Loucy (cell line): ENCODE measurements around the gene TOMM70.

ENCODE experiments used
- H2AFZ ChIP-seq: fragments of 200-600 bp; sonication (generic); 2 replicates; pipeline ENCODE4 v1.6.0; 2016; ENCODE audit warnings: antibody characterized with exemption, mild to moderate bottlenecking, low read length, moderate library complexity
- H3F3A ChIP-seq: fragments of 200-600 bp; 2 replicates; pipeline ENCODE4 v1.6.0; 2016; ENCODE audit warnings: antibody characterized with exemption, low read depth, mild to moderate bottlenecking
- H3K27me3 ChIP-seq: fragments of 200-600 bp; sonication (generic); 2 replicates; pipeline ENCODE4 v1.6.1; 2014; ENCODE audit warnings: low read length, mild to moderate bottlenecking; ENCODE audit not compliant: insufficient read depth, poor library complexity, severe bottlenecking
- H3K36me3 ChIP-seq: fragments of 200-600 bp; sonication (generic); 2 replicates; pipeline ENCODE4 v1.6.1; 2016; ENCODE audit warnings: low read length; ENCODE audit not compliant: insufficient read depth
- H3K4me1 ChIP-seq: fragments of 200-600 bp; sonication (generic); 2 replicates; pipeline ENCODE4 v1.5.1; 2014; ENCODE audit warnings: low read length, mild to moderate bottlenecking; ENCODE audit not compliant: insufficient read depth, poor library complexity, severe bottlenecking
- H3K4me2 ChIP-seq: fragments of 200-600 bp; sonication (generic); 2 replicates; pipeline ENCODE4 v1.6.0; 2014; ENCODE audit warnings: antibody characterized with exemption, low read length, low read depth, mild to moderate bottlenecking; ENCODE audit not compliant: poor library complexity, severe bottlenecking
- H3K4me3 ChIP-seq: fragments of 200-600 bp; sonication (generic); 2 replicates; pipeline ENCODE4 v1.5.1; 2014; ENCODE audit warnings: low read length, mild to moderate bottlenecking, mixed read lengths; ENCODE audit not compliant: poor library complexity, severe bottlenecking
- H3K79me2 ChIP-seq: fragments of 200-600 bp; sonication (generic); 2 replicates; pipeline ENCODE4 v1.6.1; 2014; ENCODE audit warnings: low read length; ENCODE audit not compliant: insufficient read depth
- H3K9ac ChIP-seq: fragments of 200-600 bp; sonication (generic); 2 replicates; pipeline ENCODE4 v1.6.0; 2014; ENCODE audit warnings: mild to moderate bottlenecking, low read depth, low read length, moderate library complexity; ENCODE audit not compliant: poor library complexity, severe bottlenecking
- H3K9me2 ChIP-seq: fragments of 200-600 bp; sonication (generic); replicated peaks from 2 replicates; pipeline ENCODE4 v1.6.1; 2016; ENCODE audit warnings: low read depth, low read length, mixed read lengths
- H3K9me3 ChIP-seq: fragments of 200-600 bp; sonication (generic); 2 replicates; pipeline ENCODE4 v1.6.1; 2014; ENCODE audit warnings: mild to moderate bottlenecking, antibody characterized with exemption, low read length, low read depth; ENCODE audit not compliant: insufficient read depth
- H4K20me1 ChIP-seq: fragments of 200-600 bp; sonication (generic); 2 replicates; pipeline ENCODE4 v1.6.0; 2014; ENCODE audit warnings: antibody characterized with exemption, low read length, mild to moderate bottlenecking; ENCODE audit not compliant: insufficient read depth, poor library complexity, severe bottlenecking
- CTCF ChIP-seq: fragments of 200-600 bp; sonication (generic); conservative IDR thresholded peaks from 2 replicates; pipeline ENCODE4 v1.5.1; 2014; ENCODE audit warnings: mild to moderate bottlenecking, antibody characterized with exemption, low read length
- EZH2phosphoT487 ChIP-seq: fragments of 200-600 bp; IDR thresholded peaks from 2 replicates; pipeline ENCODE4 v1.6.1; 2018; ENCODE audit warnings: antibody characterized with exemption, mild to moderate bottlenecking, moderate library complexity, borderline replicate concordance

TOMM70 gene

GRCh38 chr3:100427699-100428098 lies 26.8 kb upstream of the TOMM70 start:
- H3K4me2 ChIP-seq: no peak overlapping the region
- no peaks in the 10 kb centered on the region for H3K27me3 ChIP-seq
- no peaks in the 10 kb centered on the region for H3K9me2 ChIP-seq
- H3K79me2 ChIP-seq: no peaks in the 10 kb centered on the region
- no peaks in the 10 kb centered on the region for H3K36me3 ChIP-seq
- peaks cover 3% of the 10 kb centered on the region for H3K4me1 ChIP-seq
- no peak overlapping the region for H3K4me3 ChIP-seq
- no peak overlapping the region for H2AFZ ChIP-seq
- no peak overlapping the region for H3K9ac ChIP-seq
- no peaks in the 10 kb centered on the region for H4K20me1 ChIP-seq
- H3F3A ChIP-seq: no peaks in the 10 kb centered on the region
- H3K9me3 ChIP-seq: no peaks in the 10 kb centered on the region
- no peak for TF ChIP-seq CTCF
- TF ChIP-seq EZH2phosphoT487: no peak

- Histone ChIP-seq H3K79me2 (no peaks in the 10 kb centered on the region), H3K27me3 (no peaks in the 10 kb centered on the region), H3K9ac (no peak overlapping the region), H3K36me3 (no peaks in the 10 kb centered on the region), H3K9me2 (no peaks in the 10 kb centered on the region), H3K4me1 (peaks cover 8% of the 10 kb centered on the region), H3K4me2 (no peak overlapping the region), H3K9me3 (no peaks in the 10 kb centered on the region), H3K4me3 (no peak overlapping the region), H2AFZ (no peak overlapping the region), H3F3A (no peaks in the 10 kb centered on the region), H4K20me1 (no peaks in the 10 kb centered on the region)
- TF ChIP-seq CTCF (no peak), EZH2phosphoT487 (no peak)
Measured at GRCh38 chr3:100426067-100426682, 25.3 kb upstream of the TOMM70 start.

- H3K4me2 ChIP-seq: no peak overlapping the region
- no peaks in the 10 kb centered on the region for H3K27me3 ChIP-seq
- H3K36me3 ChIP-seq: no peaks in the 10 kb centered on the region
- TF ChIP-seq CTCF (no peak), EZH2phosphoT487 (no peak)
- no peaks in the 10 kb centered on the region for H3K9me3 ChIP-seq
- H3K4me1 ChIP-seq: peaks cover 8% of the 10 kb centered on the region
- no peak overlapping the region for H3K4me3 ChIP-seq
- no peaks in the 10 kb centered on the region for H3F3A ChIP-seq
- H4K20me1 ChIP-seq: no peaks in the 10 kb centered on the region
- H2AFZ ChIP-seq: no peak overlapping the region
- no peak overlapping the region for H3K9ac ChIP-seq
- no peaks in the 10 kb centered on the region for H3K79me2 ChIP-seq
- H3K9me2 ChIP-seq: no peaks in the 10 kb centered on the region
Measured at GRCh38 chr3:100425316-100425715, 24.4 kb upstream of the TOMM70 start.
